ENCODE results near the gene LCTL.

GRCh38 chr15:66573348-66573718 is 7.5 kb upstream of the LCTL start:
- no peak for TF ChIP-seq CTCF (IDR thresholded peaks at IDR 0.05; ENCODE audit: low read depth, low read length)
- TF ChIP-seq EZH2phosphoT487 (IDR thresholded peaks at IDR 0.05; ENCODE audit: low read depth): no peak
